ENCODE data around the gene MR1. TPM values are rescaled to one million over a fixed set of nuclear protein-coding genes. Genes with fewer than 3 reads are reported as not detected.
A peak's percentile ranks its signal among the peaks of the same experiment; 100 is the strongest.

MR1 gene
- total RNA-seq, 4 donors from 2014 or later, result 1.00 to 8.6 (median 4.7) TPM

DNA sequence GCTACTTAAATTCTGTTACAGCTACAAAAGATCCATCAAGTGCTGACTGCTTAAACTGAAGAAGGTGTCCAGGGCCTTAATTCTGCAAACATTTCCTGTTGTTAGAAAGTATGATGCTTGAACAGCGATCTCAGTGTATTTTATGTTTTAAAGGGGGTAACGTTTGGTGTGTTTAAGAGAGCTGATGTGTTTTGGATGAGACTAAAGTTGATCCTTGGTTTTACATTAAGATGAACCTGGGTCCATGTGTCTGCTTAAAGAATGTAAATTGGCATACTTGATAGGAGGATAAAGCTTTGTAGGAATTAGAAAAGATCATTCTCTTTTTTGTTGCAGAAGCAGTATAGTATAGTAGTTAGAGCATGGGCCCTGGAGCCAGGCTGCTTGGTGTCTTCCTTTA, 58.3 kb downstream of the MR1 start:
- peaks cover 26 to 63% (median 39%) of the 10 kb centered on the region in 4 donors for H3K4me1 ChIP-seq
- intact Hi-C loops (cut with DNase I; ENCODE audit: low total_unique reads) (no loop called here), in situ Hi-C loops (cut with MboI; ENCODE audit: low pct_ligation_motif_present in 1 of 4, low pct_unique_long_range_greater_than_20kb in 1 of 4, low sequenced_read_pairs in 3 of 4) (loop anchor here in 1 of 4 donors (5.0 kb wide), 1 partner anchor 55 kb away; no protein-coding TSS in a partner anchor)
- no peaks in the 10 kb centered on the region for H3K9me3 ChIP-seq
- DNase-seq, result no peak
- TF ChIP-seq POLR2AphosphoS5 (IDR thresholded peaks at IDR 0.05), result no peak
- no peak for TF ChIP-seq POLR2A (IDR thresholded peaks at IDR 0.05)
- H3K27me3 ChIP-seq, result no peaks in the 10 kb centered on the region
- peak overlapping the region in 1 of 4 donors; percentile 96 for H3K4me3 ChIP-seq
- 59 to 86% methylated on average over 2 of the region's 2 CpGs for WGBS, 2 donors (ENCODE audit: low coverage in 1 of 2)
- no peaks in the 10 kb centered on the region for H3K36me3 ChIP-seq
- peak overlapping the region; percentile 93 to 99 (median 96) for H3K27ac ChIP-seq

- Histone ChIP-seq H3K4me3 (peak overlapping the region in 1 of 4 donors; percentile 96), H3K36me3 (no peaks in the 10 kb centered on the region), H3K27me3 (no peaks in the 10 kb centered on the region), H3K27ac (peak overlapping the region; percentile 93 to 99 (median 96)), H3K4me1 (peaks cover 26 to 60% (median 42%) of the 10 kb centered on the region in 4 donors), H3K9me3 (no peaks in the 10 kb centered on the region)
- in situ Hi-C loops (cut with MboI; ENCODE audit: low pct_ligation_motif_present in 1 of 4, low pct_unique_long_range_greater_than_20kb in 1 of 4, low sequenced_read_pairs in 3 of 4), result loop anchor here in 1 of 4 donors (5.0 kb wide), 1 partner anchor 54 kb away; no protein-coding TSS in a partner anchor
- TF ChIP-seq EP300 (IDR thresholded peaks at IDR 0.05; ENCODE audit: low read depth), result no peak
- peak in 2 of 3 donors; percentile 36 to 64 for TF ChIP-seq POLR2AphosphoS5 (IDR thresholded peaks at IDR 0.05)
- WGBS, 2 donors (ENCODE audit: low coverage in 1 of 2), result 48 to 54% methylated on average over 4 of the region's 4 CpGs
- DNase-seq, result no peak
- intact Hi-C loops (cut with DNase I; ENCODE audit: low total_unique reads), result no loop called here
These were observed 59.2 kb downstream of the MR1 start for GRCh38 chr1:181092883-181093458.

DNA sequence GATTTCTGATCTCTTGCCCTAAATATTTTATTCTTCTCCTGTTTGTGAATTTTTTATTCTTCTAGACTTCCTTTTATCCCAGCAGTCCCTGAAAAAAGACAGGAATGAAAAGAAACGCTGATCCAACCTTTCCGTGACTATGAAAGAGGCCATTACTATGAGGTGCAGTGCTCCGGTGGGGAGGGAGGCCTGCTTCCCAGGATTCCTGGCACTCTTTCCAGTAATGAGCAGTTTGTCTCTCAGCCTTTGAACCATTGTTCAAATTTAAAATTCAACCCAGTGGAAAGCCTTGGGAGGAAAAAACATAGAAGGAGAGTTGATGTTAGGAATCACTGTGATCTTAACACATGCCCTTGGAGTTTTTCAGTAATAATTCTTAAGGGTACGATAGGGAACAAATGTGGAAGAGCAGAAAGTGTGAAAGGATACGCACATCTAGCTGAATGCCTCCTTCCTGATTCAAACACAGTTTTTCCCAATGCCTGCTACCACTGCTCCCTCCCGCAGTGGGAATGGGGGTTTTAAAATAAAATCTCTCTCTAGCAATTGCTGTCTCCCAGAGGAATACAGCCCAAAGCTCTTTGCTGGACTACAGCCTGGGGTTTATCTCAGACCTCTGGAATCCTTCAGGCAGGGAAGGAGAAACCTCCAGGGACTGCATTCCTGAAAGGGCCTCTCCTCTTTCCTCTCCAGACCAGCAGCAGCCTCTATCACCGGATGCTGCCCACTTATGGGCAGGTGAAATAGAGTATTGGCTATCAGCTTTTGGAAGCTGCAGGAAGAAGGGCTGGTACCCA, 60.8 kb downstream of the MR1 start:
- peak; percentile 14 for DNase-seq
- no peaks in the 10 kb centered on the region for H3K27me3 ChIP-seq
- WGBS, 2 donors (ENCODE audit: low coverage in 1 of 2), result 53 to 61% methylated on average over 7 of the region's 7 CpGs
- intact Hi-C loops (cut with DNase I; ENCODE audit: low total_unique reads) (no loop called here), in situ Hi-C loops (cut with MboI; ENCODE audit: low pct_ligation_motif_present in 1 of 4, low pct_unique_long_range_greater_than_20kb in 1 of 4, low sequenced_read_pairs in 3 of 4) (loop anchor here in 1 of 4 donors (5.0 kb wide), 1 partner anchor 53 kb away; no protein-coding TSS in a partner anchor)
- H3K9me3 ChIP-seq, result no peaks in the 10 kb centered on the region
- TF ChIP-seq, protein P1, sequence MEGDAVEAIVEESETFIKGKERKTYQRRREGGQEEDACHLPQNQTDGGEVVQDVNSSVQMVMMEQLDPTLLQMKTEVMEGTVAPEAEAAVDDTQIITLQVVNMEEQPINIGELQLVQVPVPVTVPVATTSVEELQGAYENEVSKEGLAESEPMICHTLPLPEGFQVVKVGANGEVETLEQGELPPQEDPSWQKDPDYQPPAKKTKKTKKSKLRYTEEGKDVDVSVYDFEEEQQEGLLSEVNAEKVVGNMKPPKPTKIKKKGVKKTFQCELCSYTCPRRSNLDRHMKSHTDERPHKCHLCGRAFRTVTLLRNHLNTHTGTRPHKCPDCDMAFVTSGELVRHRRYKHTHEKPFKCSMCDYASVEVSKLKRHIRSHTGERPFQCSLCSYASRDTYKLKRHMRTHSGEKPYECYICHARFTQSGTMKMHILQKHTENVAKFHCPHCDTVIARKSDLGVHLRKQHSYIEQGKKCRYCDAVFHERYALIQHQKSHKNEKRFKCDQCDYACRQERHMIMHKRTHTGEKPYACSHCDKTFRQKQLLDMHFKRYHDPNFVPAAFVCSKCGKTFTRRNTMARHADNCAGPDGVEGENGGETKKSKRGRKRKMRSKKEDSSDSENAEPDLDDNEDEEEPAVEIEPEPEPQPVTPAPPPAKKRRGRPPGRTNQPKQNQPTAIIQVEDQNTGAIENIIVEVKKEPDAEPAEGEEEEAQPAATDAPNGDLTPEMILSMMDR (IDR thresholded peaks at IDR 0.05), result no peak
- TF ChIP-seq POLR2AphosphoS5 (IDR thresholded peaks at IDR 0.05), result no peak
- no peak for TF ChIP-seq POLR2A (IDR thresholded peaks at IDR 0.05)
- TF ChIP-seq EP300 (IDR thresholded peaks at IDR 0.05; ENCODE audit: low read depth), result no peak
- H3K27ac ChIP-seq, result peak overlapping the region; percentile 93 to 99 (median 96)
- peaks cover 26 to 64% (median 45%) of the 10 kb centered on the region in 4 donors for H3K4me1 ChIP-seq
- no peak overlapping the region for H3K4me3 ChIP-seq
- H3K36me3 ChIP-seq, result no peaks in the 10 kb centered on the region

DNA sequence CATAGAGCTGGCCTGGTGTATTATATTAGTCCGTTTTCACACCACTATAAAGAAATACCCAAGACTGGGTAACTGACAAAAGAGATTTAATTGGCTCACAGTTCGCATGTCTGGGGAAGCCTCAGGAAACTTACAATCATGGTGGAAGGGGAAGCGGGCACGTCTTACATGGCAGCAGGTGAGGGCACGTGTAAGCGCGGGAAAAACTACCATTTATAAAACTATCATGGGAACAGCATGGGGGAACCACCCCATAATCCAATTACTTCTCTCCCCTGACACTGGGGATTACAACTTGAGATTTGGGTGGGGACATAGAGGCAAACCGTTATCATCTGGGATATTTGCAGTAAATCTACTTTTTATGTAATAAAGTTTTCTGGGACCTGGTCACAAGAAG, 61.5 kb downstream of the MR1 start:
- H3K36me3 ChIP-seq, result no peaks in the 10 kb centered on the region
- intact Hi-C loops (cut with DNase I; ENCODE audit: low total_unique reads), result no loop called here
- no peaks in the 10 kb centered on the region for H3K27me3 ChIP-seq
- no peak for TF ChIP-seq POLR2A (IDR thresholded peaks at IDR 0.05)
- TF ChIP-seq EP300 (IDR thresholded peaks at IDR 0.05; ENCODE audit: low read depth), result no peak
- TF ChIP-seq, protein P1 (IDR thresholded peaks at IDR 0.05), result no peak
- no peak for TF ChIP-seq POLR2AphosphoS5 (IDR thresholded peaks at IDR 0.05)
- H3K9me3 ChIP-seq, result no peaks in the 10 kb centered on the region
- in situ Hi-C loops (cut with MboI; ENCODE audit: low pct_ligation_motif_present in 1 of 4, low pct_unique_long_range_greater_than_20kb in 1 of 4, low sequenced_read_pairs in 3 of 4), result no loop called here
- H3K4me3 ChIP-seq, result no peak overlapping the region
- WGBS, 2 donors (ENCODE audit: low coverage in 1 of 2), result 92% methylated on average over 2 to 8 of the region's 8 CpGs
- H3K4me1 ChIP-seq, result peaks cover 26 to 70% (median 48%) of the 10 kb centered on the region in 4 donors
- peak overlapping the region; percentile 93 to 99 (median 96) for H3K27ac ChIP-seq
- DNase-seq, result no peak

GRCh38 chr1:181095763-181096184, 62.0 kb downstream of the MR1 start:
- no peak for DNase-seq
- Histone ChIP-seq H3K4me1 (peaks cover 26 to 65% (median 47%) of the 10 kb centered on the region in 4 donors), H3K36me3 (no peaks in the 10 kb centered on the region), H3K9me3 (no peaks in the 10 kb centered on the region), H3K27me3 (no peaks in the 10 kb centered on the region), H3K27ac (peak overlapping the region; percentile 93 to 99 (median 96)), H3K4me3 (no peak overlapping the region)
- in situ Hi-C loops (cut with MboI; ENCODE audit: low pct_ligation_motif_present in 1 of 4, low pct_unique_long_range_greater_than_20kb in 1 of 4, low sequenced_read_pairs in 3 of 4) (no loop called here), intact Hi-C loops (cut with DNase I; ENCODE audit: low total_unique reads) (no loop called here)
- TF ChIP-seq EP300 (IDR thresholded peaks at IDR 0.05; ENCODE audit: low read depth), result no peak
- TF ChIP-seq, protein P1 (IDR thresholded peaks at IDR 0.05), result no peak
- no peak for TF ChIP-seq POLR2A (IDR thresholded peaks at IDR 0.05)
- no peak for TF ChIP-seq POLR2AphosphoS5 (IDR thresholded peaks at IDR 0.05)
- 74 to 86% methylated on average over 3 to 5 of the region's 5 CpGs for WGBS, 2 donors (ENCODE audit: low coverage in 1 of 2)
